ENCODE results near the gene CXXC5. TPM values are rescaled to one million over a fixed set of nuclear protein-coding genes. Genes with fewer than 3 reads are reported as not detected.

The CXXC5 gene
- total RNA-seq: 17.9 and 27.7 TPM in 2 replicates

DNA sequence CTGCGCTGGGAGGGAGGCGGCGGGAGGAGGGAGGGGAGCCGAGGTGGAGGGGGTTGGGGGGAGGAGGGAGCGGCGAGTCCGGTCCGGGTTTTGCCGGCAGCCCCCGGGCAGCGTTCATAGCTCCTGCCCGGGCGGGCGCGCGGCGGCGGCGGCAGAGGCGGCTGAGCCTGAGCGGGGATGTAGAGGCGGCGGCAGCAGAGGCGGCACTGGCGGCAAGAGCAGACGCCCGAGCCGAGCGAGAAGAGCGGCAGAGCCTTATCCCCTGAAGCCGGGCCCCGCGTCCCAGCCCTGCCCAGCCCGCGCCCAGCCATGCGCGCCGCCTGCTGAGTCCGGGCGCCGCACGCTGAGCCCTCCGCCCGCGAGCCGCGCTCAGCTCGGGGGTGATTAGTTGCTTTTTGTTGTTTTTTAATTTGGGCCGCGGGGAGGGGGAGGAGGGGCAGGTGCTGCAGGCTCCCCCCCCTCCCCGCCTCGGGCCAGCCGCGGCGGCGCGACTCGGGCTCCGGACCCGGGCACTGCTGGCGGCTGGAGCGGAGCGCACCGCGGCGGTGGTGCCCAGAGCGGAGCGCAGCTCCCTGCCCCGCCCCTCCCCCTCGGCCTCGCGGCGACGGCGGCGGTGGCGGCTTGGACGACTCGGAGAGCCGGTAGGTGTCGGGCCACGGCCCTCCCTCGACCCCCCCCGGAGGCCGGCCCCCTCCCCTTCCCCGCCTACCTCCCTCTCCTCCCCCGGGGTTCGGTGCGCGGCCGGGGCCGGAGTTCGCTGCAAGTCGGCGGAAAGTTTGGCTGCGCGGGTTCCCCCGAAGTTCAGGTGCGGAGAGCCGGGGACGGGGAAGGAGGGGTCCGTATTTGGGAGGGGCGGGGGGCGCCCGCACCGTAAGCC is at the start of gene CXXC5:
CXXC5 (plus strand) TSS at position 145 of the 877 bp plus-strand sequence. CDS start 32,175 bp downstream, outside the sequence.

Other genes with a start within 250 kb of the CXXC5 start
- gene SPATA24, start 244.3 kb upstream of the CXXC5 start, total RNA-seq: 10.1 and 14.4 TPM in 2 replicates
- gene DNAJC18, start 208.8 kb upstream of the CXXC5 start, total RNA-seq: 7.6 and 8.4 TPM in 2 replicates
- gene ECSCR, start 185.6 kb upstream of the CXXC5 start, total RNA-seq: 312 and 378 TPM in 2 replicates
- under 0.01 TPM in 1 of 2 replicates, not detected in the other for gene SMIM33, start 177.3 kb upstream of the CXXC5 start, total RNA-seq
- gene STING1, start 165.6 kb upstream of the CXXC5 start, total RNA-seq: 51.1 and 52.0 TPM in 2 replicates
- 56.1 and 66.3 TPM in 2 replicates for gene UBE2D2, start 87.0 kb upstream of the CXXC5 start, total RNA-seq
- gene PSD2, start 147.5 kb downstream of the CXXC5 start, total RNA-seq: under 0.01 TPM in 1 of 2 replicates, not detected in the other

All from epithelial cell of umbilical artery (primary cell).